HepG2 (cell line): ENCODE data around the gene CDK17. TPM values are rescaled to one million over a fixed set of nuclear protein-coding genes. Genes with fewer than 3 reads are reported as not detected.

ENCODE experiments used
- ATAC-seq: fragments of 200-7000 bp; cut with Tn5 transposase; 3 replicates; pipeline ENCODE4 v1.9.1; 2020; ENCODE audit warnings: mild to moderate bottlenecking, moderate library complexity
- Bru-seq: library from RNA; stranded (reverse); fragments of 400-500 nt; gene quantifications from one replicate; lab custom pipeline; 2021; lab: Mats Ljungman, UMichigan
- BruChase-seq, 2 experiments: library from RNA; stranded (reverse); fragments of 400-500 nt; gene quantifications; one replicate each; lab custom pipeline; 2021; lab: Mats Ljungman, UMichigan
- BruUV-seq: library from RNA; stranded (reverse); fragments of 400-500 nt; replicated peaks from 2 replicates; lab custom pipeline; 2021; lab: Mats Ljungman, UMichigan
- CTCF ChIA-PET: fragments of 300-600 bp; formaldehyde crosslinking; extraction: SDS; loops from one replicate; lab custom pipeline; 2021; ENCODE audit warnings: low total read pairs, inconsistent platforms, low intra/inter-chr PET ratio; lab: Yijun Ruan, JAX
- POLR2A ChIA-PET: fragments of 350-600 bp; sonication (Branson Sonifier 250); formaldehyde crosslinking; loops from one replicate; lab custom pipeline; 2020; ENCODE audit warnings: antibody characterized with exemption, inconsistent platforms; lab: Yijun Ruan, JAX
- DNase-seq: peaks from one replicate; pipeline ENCODE4 v3.0.0-alpha.2; 2015; ENCODE audit warnings: low spot score
- FAIRE-seq: peaks from 3 replicates; lab custom pipeline; 2011; peaks lifted over from hg19 to GRCh38; lab: Jason Lieb, UNC
- H2AFZ ChIP-seq: one replicate; pipeline ENCODE4 v1.6.1; 2011; ENCODE audit warnings: low read length, inconsistent platforms
- H3K27ac ChIP-seq: fragments of 300-600 bp; 3 replicates; pipeline ENCODE4 v1.8.0; 2011; ENCODE audit warnings: mixed run types, mild to moderate bottlenecking, mixed read lengths, low read length, inconsistent platforms; ENCODE audit not compliant: insufficient read depth; ENCODE audit errors: extremely low read length
- H3K27me3 ChIP-seq, 2 experiments: fragments of 200-600 bp in 1 of 2; 2 replicates in 1 of 2; 3 replicates in 1 of 2; pipeline versions ENCODE4 v1.6.0 to v1.8.0; 2011; ENCODE audit warnings: low read length in 2 of 2, mild to moderate bottlenecking in 2 of 2, moderate library complexity in 2 of 2, inconsistent platforms in 1 of 2; ENCODE audit not compliant: insufficient read depth in 2 of 2, control insufficient read depth in 1 of 2
- H3K36me3 ChIP-seq, 2 experiments: fragments of 200-600 bp in 1 of 2; replicated peaks in 1 of 2; 2 replicates in 1 of 2; 3 replicates in 1 of 2; pipeline versions ENCODE4 v1.5.1 to v1.8.0; 2011; ENCODE audit warnings: low read length in 2 of 2, inconsistent platforms in 1 of 2; ENCODE audit not compliant: insufficient read depth in 2 of 2, control insufficient read depth in 1 of 2
- H3K4me1 ChIP-seq: 2 replicates; pipeline ENCODE4 v1.5.1; 2012; ENCODE audit warnings: low read length, inconsistent platforms; ENCODE audit not compliant: insufficient read depth
- H3K4me2 ChIP-seq: 2 replicates; pipeline ENCODE4 v1.6.0; 2011; ENCODE audit warnings: low read depth, low read length, inconsistent platforms
- H3K4me3 ChIP-seq, 3 experiments: fragments of 200-600 bp in 1 of 3; sonication (generic), shearing (Covaris generic) in 1 of 3; replicated peaks in 1 of 3; 2 replicates each; pipeline ENCODE4 v1.5.1; 2011 to 2016; ENCODE audit warnings: low read length in 3 of 3, inconsistent platforms in 2 of 3, low read depth in 2 of 3, mild to moderate bottlenecking in 2 of 3, control low read depth in 1 of 3, mixed read lengths in 1 of 3; ENCODE audit not compliant: insufficient read depth in 1 of 3
- H3K79me2 ChIP-seq: one replicate; pipeline ENCODE4 v1.6.1; 2011; ENCODE audit warnings: low read length, inconsistent platforms; ENCODE audit not compliant: insufficient read depth
- H3K9ac ChIP-seq: 2 replicates; pipeline ENCODE4 v1.6.0; 2011; ENCODE audit warnings: mild to moderate bottlenecking, low read depth, low read length, inconsistent platforms; ENCODE audit not compliant: insufficient read depth
- H3K9me3 ChIP-seq: 2 replicates; pipeline ENCODE4 v1.5.1; 2012; ENCODE audit warnings: mild to moderate bottlenecking, low read length
- H4K20me1 ChIP-seq: 2 replicates; pipeline ENCODE4 v1.6.0; 2011; ENCODE audit warnings: inconsistent platforms, mild to moderate bottlenecking, low read length, moderate library complexity; ENCODE audit not compliant: insufficient read depth
- ATF2 ChIP-seq: sonication (generic); formaldehyde crosslinking; IDR thresholded peaks from 2 replicates; pipeline ENCODE4 v1.4.0; 2020; ENCODE audit warnings: missing genetic modification reagents
- BRD4 ChIP-seq: sonication (generic); formaldehyde crosslinking; IDR thresholded peaks from 2 replicates; pipeline ENCODE4 v1.4.0; 2020; ENCODE audit warnings: missing genetic modification reagents
- GABPB1 ChIP-seq: IDR thresholded peaks from 2 replicates; pipeline ENCODE4 v1.6.1; 2016; ENCODE audit warnings: mild to moderate bottlenecking, missing genetic modification reagents, moderate library complexity, missing compliant biosample characterization
- HINFP ChIP-seq: sonication (generic); formaldehyde crosslinking; IDR thresholded peaks from 2 replicates; pipeline ENCODE4 v1.4.0; 2020; ENCODE audit warnings: low read depth, mild to moderate bottlenecking, missing genetic modification reagents
- KMT2B ChIP-seq: IDR thresholded peaks from 2 replicates; pipeline ENCODE4 v1.6.1; 2016; ENCODE audit warnings: missing genetic modification reagents, missing compliant biosample characterization
- MYPOP ChIP-seq: sonication (generic); formaldehyde crosslinking; IDR thresholded peaks from 2 replicates; pipeline ENCODE4 v1.8.1; 2023; ENCODE audit warnings: mild to moderate bottlenecking, moderate library complexity, missing genetic modification reagents
- SIX4 ChIP-seq: sonication (generic); formaldehyde crosslinking; IDR thresholded peaks from 2 replicates; pipeline ENCODE4 v1.4.0; 2020; ENCODE audit warnings: missing genetic modification reagents
- SNRNP70 ChIP-seq: fragments of 200-400 bp; formaldehyde crosslinking; IDR thresholded peaks from 2 replicates; pipeline ENCODE4 v1.6.1; 2017; ENCODE audit warnings: mild to moderate bottlenecking, low read depth, low read length, moderate library complexity
- TOPORS ChIP-seq: sonication (generic); formaldehyde crosslinking; IDR thresholded peaks from 2 replicates; pipeline ENCODE4 v1.8.0; 2023; ENCODE audit warnings: mild to moderate bottlenecking, missing genetic modification reagents
- ZFP36L2 ChIP-seq: sonication (generic); formaldehyde crosslinking; IDR thresholded peaks from 2 replicates; pipeline ENCODE4 v1.4.0; 2020; ENCODE audit warnings: missing genetic modification reagents
- ZNF468 ChIP-seq: sonication (generic); formaldehyde crosslinking; IDR thresholded peaks from 2 replicates; pipeline ENCODE4 v1.8.0; 2022; ENCODE audit warnings: mild to moderate bottlenecking, moderate library complexity, missing genetic modification reagents
- ZNF556 ChIP-seq: sonication (generic); formaldehyde crosslinking; IDR thresholded peaks from 2 replicates; pipeline ENCODE4 v1.4.0; 2020; ENCODE audit warnings: mild to moderate bottlenecking, missing genetic modification reagents, borderline replicate concordance
- ZNF570 ChIP-seq: sonication (generic); formaldehyde crosslinking; IDR thresholded peaks from 2 replicates; pipeline ENCODE4 v1.4.0; 2020; ENCODE audit warnings: mild to moderate bottlenecking, missing genetic modification reagents, borderline replicate concordance
- WGBS: methylation state at CpG from one replicate; pipeline ENCODE4 v1.1.6; 2017; ENCODE audit warnings: low lambda C conversion rate; 5-methylcytosine and 5-hydroxymethylcytosine counted together
- in situ Hi-C: cut with HindIII; loops from 2 replicates; pipeline ENCODE4 v1.10.0; 2017; ENCODE audit warnings: low pct_unique_long_range_greater_than_20kb; ENCODE audit not compliant: extremely low pct_ligation_motif_present
- intact Hi-C: fragments of 100-400 bp; cut with micrococcal nuclease; formaldehyde crosslinking; loops from one replicate; pipeline ENCODE4 v1.10.0; 2022; ENCODE audit not compliant: unreplicated experiment
- long read RNA-seq, 2 experiments: library from RNA in 1 of 2; library from polyadenylated mRNA in 1 of 2; stranded (forward) in 1 of 2; unstranded in 1 of 2; transcript quantifications; one replicate each; pipeline ENCODE4 v2.0.0, GENCODE V29; 2019 to 2022
- polyA minus RNA-seq, 3 experiments: library from RNA; depleted of rRNA, polyadenylated mRNA; stranded (reverse); fragments of >200 nt; gene quantifications; 2 replicates each; pipeline ENCODE4 v1.2.3, GENCODE V29; 2011; ENCODE audit warnings: low replicate concordance in 1 of 3
- polyA plus RNA-seq, 8 experiments: library from polyadenylated mRNA; depleted of rRNA in 3 of 8; stranded (reverse) in 7 of 8; unstranded in 1 of 8; fragments of >200 nt; fragmentation: Illumina TruSeq in 4 of 8; extraction: Trizol in 4 of 8; gene quantifications; 2 replicates each; pipeline versions ENCODE4 v1.2.1 to v1.2.3, GENCODE V29; 2011 to 2016; ENCODE audit warnings: low read depth in 4 of 8, missing spikeins in 1 of 8, mixed read lengths in 1 of 8; ENCODE audit not compliant: insufficient read depth in 1 of 8
- total RNA-seq, 5 experiments: library from RNA; depleted of rRNA; stranded (reverse); fragments of >200 nt; fragmentation: Illumina TruSeq; extraction: Trizol; gene quantifications; 2 replicates each; pipeline ENCODE4 v1.2.3, GENCODE V29; 2016; ENCODE audit warnings: low read depth in 1 of 5

CDK17 gene
- 20.1 and 22.3 TPM in 2 replicates for total RNA-seq (2016; rRNA removed; fragmentation: Illumina TruSeq; extraction: Trizol)
- total RNA-seq (2016; cell fraction: cytosol; rRNA removed; fragmentation: Illumina TruSeq; extraction: Trizol; ENCODE audit: low read depth): 12.4 and 17.6 TPM in 2 replicates
- 21.4 and 21.8 TPM in 2 replicates for total RNA-seq (2016; cell fraction: insoluble cytoplasmic fraction; rRNA removed; fragmentation: Illumina TruSeq; extraction: Trizol)
- total RNA-seq (2016; cell fraction: membrane; rRNA removed; fragmentation: Illumina TruSeq; extraction: Trizol): 6.8 and 8.7 TPM in 2 replicates
- 33.8 and 35.2 TPM in 2 replicates for total RNA-seq (2016; cell fraction: nucleus; rRNA removed; fragmentation: Illumina TruSeq; extraction: Trizol)
- polyA plus RNA-seq (2011; rRNA removed): 7.6 and 9.9 TPM in 2 replicates
- polyA plus RNA-seq (2011; cell fraction: cytosol; rRNA removed): 3.7 and 6.4 TPM in 2 replicates
- polyA plus RNA-seq (2011; cell fraction: nucleus; rRNA removed): 8.2 and 10.0 TPM in 2 replicates
- 9.6 and 11.9 TPM in 2 replicates for polyA plus RNA-seq (2012)
- 0.41 and 0.44 TPM in 2 replicates for polyA plus RNA-seq (2016; cell fraction: cytosol; fragmentation: Illumina TruSeq; extraction: Trizol; ENCODE audit: low read depth)
- polyA plus RNA-seq (2016; cell fraction: insoluble cytoplasmic fraction; fragmentation: Illumina TruSeq; extraction: Trizol; ENCODE audit: low read depth): 13.7 and 14.3 TPM in 2 replicates
- polyA plus RNA-seq (2016; cell fraction: membrane; fragmentation: Illumina TruSeq; extraction: Trizol; ENCODE audit: low read depth): 1.9 and 2.1 TPM in 2 replicates
- 9.6 and 12.3 TPM in 2 replicates for polyA plus RNA-seq (2016; cell fraction: nucleus; fragmentation: Illumina TruSeq; extraction: Trizol; ENCODE audit: insufficient read depth, low read depth)
- polyA minus RNA-seq (2011; rRNA and poly(A)+ RNA removed; ENCODE audit: low replicate concordance): 36.0 and 45.8 TPM in 2 replicates
- polyA minus RNA-seq (2011; cell fraction: cytosol; rRNA and poly(A)+ RNA removed): 25.9 and 29.8 TPM in 2 replicates
- 152 and 172 TPM in 2 replicates for polyA minus RNA-seq (2011; cell fraction: nucleus; rRNA and poly(A)+ RNA removed)
- Bru-seq, nascent RNA: percentile 81 among the genes with signal in this experiment
- BruChase-seq, experiment 1, labeled RNA remaining after a 6-hour chase: percentile 77 among the genes with signal in this experiment
- percentile 80 among the genes with signal in this experiment for BruChase-seq, experiment 2, labeled RNA remaining after a 2-hour chase
- long read RNA-seq, experiment 1, full-length matches to known transcripts: 6 of 11 reads
- long read RNA-seq, experiment 1, partial matches to known transcripts: 1 of 11 reads
- long read RNA-seq, experiment 1, other reads (novel, unspliced or antisense): 4 of 11 reads
- long read RNA-seq, experiment 2, partial matches to known transcripts: 1 of 18 reads
- long read RNA-seq, experiment 2, other reads (novel, unspliced or antisense): 16 of 18 reads

GRCh38 chr12:96399919-96400630 is at the start of gene CDK17:
Gene CDK17 (minus strand): TSS chr12:96400439. CDS start chr12:96334836, 65,603 bp downstream.
- no peak for FAIRE-seq
- 1% methylated on average over 24 of the region's 112 CpGs for WGBS
- Histone ChIP-seq H4K20me1 (peaks cover 33% of the 10 kb centered on the region), H3K9me3 (no peaks in the 10 kb centered on the region), H3K36me3 (no peaks in the 10 kb centered on the region), H3K4me1 (peaks cover 31% of the 10 kb centered on the region), H3K27ac (peak within 1 kb of the TSS; percentile 98), H3K9ac (peak within 1 kb of the TSS; percentile 89), H3K27me3 (peaks cover 0 to 3% of the 10 kb centered on the region in 2 experiments; a peak in 1 of 5 replicates), H2AFZ (peak within 1 kb of the TSS; percentile 93), H3K79me2 (peaks cover 42% of the 10 kb centered on the region), H3K4me3 (peak within 1 kb of the TSS; percentile 83 to 89 (median 83)), H3K4me2 (peak within 1 kb of the TSS; percentile 99)
- in situ Hi-C loops (no loop called here), intact Hi-C loops (loop anchor here (2.0 to 5.0 kb wide), 3 partner anchors 63 to 338 kb away; no protein-coding TSS in a partner anchor)
- DNase-seq: peak; percentile 71
- POLR2A ChIA-PET: interaction anchor here (0.8 to 1.7 kb wide), 3 partner anchors 64 to 364 kb away, joined by 3 to 4 read pairs (median 4); partner anchors contain the start of gene LTA4H
- CTCF ChIA-PET: no interaction called here
- no TSS peak for BruUV-seq
- ATAC-seq: peak; percentile 78
- TF ChIP-seq TOPORS (CRISPR knock-in tag): peak; percentile 45; the same call in 1 of the 2 replicates
- no peak for TF ChIP-seq SNRNP70
- TF ChIP-seq ZNF570 (CRISPR knock-in tag): no peak
- peak; percentile 59; the same call in 1 of the 2 replicates for TF ChIP-seq MYPOP (CRISPR knock-in tag)
- peak; percentile 15; the same call in 1 of the 2 replicates for TF ChIP-seq ZNF556
- peak; percentile 50; the same call in 1 of the 2 replicates for TF ChIP-seq HINFP (CRISPR knock-in tag)
- TF ChIP-seq ATF2 (CRISPR knock-in tag): 0 out of 2 replicates have a peak, but pooled peaks have one; percentile 0
- TF ChIP-seq SIX4: 0 out of 2 replicates have a peak, but pooled peaks have one; percentile 10
- no peak for TF ChIP-seq ZFP36L2 (CRISPR knock-in tag)
- peak; percentile 49; the same call in 1 of the 2 replicates for TF ChIP-seq GABPB1
- TF ChIP-seq ZNF468: no peak
- no peak for TF ChIP-seq BRD4 (CRISPR knock-in tag)
- TF ChIP-seq KMT2B (CRISPR knock-in tag): peak; percentile 52; the same call in 1 of the 2 replicates
